H1 (cell line): ENCODE results near the gene SMIM44. TPM values are rescaled to one million over a fixed set of nuclear protein-coding genes. Genes with fewer than 3 reads are reported as not detected.

Experiments used
- CTCF ChIA-PET: fragments of 300-600 bp; sonication (Branson Sonifier 250); formaldehyde crosslinking; loops from one replicate; lab custom pipeline; 2021; ENCODE audit not compliant: partially characterized antibody; lab: Charles Lee
- POLR2A ChIA-PET: fragments of 300-600 bp; sonication (Branson Sonifier 250); formaldehyde crosslinking; loops from one replicate; lab custom pipeline; 2021; ENCODE audit warnings: inconsistent platforms; ENCODE audit not compliant: partially characterized antibody; lab: Charles Lee
- DNase-seq, 2 experiments: peaks; one replicate each; pipeline versions ENCODE4 v3.0.0 to v3.0.0-alpha.2; 2010 to 2022; ENCODE audit warnings: low spot score in 2 of 2, low read depth in 1 of 2, mixed read lengths in 1 of 2
- FAIRE-seq: peaks from 2 replicates; lab custom pipeline; 2011; peaks lifted over from hg19 to GRCh38; lab: Jason Lieb, UNC
- H2AFZ ChIP-seq: 2 replicates; pipeline ENCODE4 v1.8.1; 2012; ENCODE audit warnings: low read length, inconsistent platforms
- H2AK5ac ChIP-seq: 2 replicates; pipeline ENCODE4 v1.6.1; 2013; ENCODE audit warnings: low read depth, low read length
- H2BK120ac ChIP-seq: replicated peaks from 2 replicates; pipeline ENCODE3; 2013; ENCODE audit warnings: low read depth, low read length, inconsistent platforms
- H2BK12ac ChIP-seq: 2 replicates; pipeline ENCODE4 v1.6.1; 2013; ENCODE audit warnings: low read depth, low read length
- H2BK15ac ChIP-seq: 2 replicates; pipeline ENCODE4 v1.6.1; 2013; ENCODE audit warnings: low read length
- H2BK20ac ChIP-seq: 2 replicates; pipeline ENCODE4 v1.6.1; 2013; ENCODE audit warnings: low read length
- H2BK5ac ChIP-seq: 2 replicates; pipeline ENCODE4 v1.6.1; 2013; ENCODE audit warnings: low read depth, low read length
- H3K14ac ChIP-seq: 2 replicates; pipeline ENCODE4 v1.6.1; 2013; ENCODE audit warnings: inconsistent platforms; ENCODE audit not compliant: insufficient read length
- H3K18ac ChIP-seq: 2 replicates; pipeline ENCODE4 v1.6.1; 2013; ENCODE audit warnings: low read length; ENCODE audit errors: extremely low read depth
- H3K23ac ChIP-seq: 2 replicates; pipeline ENCODE4 v1.6.1; 2013; ENCODE audit warnings: inconsistent platforms; ENCODE audit not compliant: insufficient read length
- H3K23me2 ChIP-seq: 2 replicates; pipeline ENCODE4 v1.6.1; 2013; ENCODE audit warnings: low read depth, low read length
- H3K27ac ChIP-seq: 2 replicates; pipeline ENCODE4 v1.6.1; 2011; ENCODE audit warnings: low read depth, low read length, inconsistent platforms
- H3K27me3 ChIP-seq, 4 experiments: replicated peaks in 1 of 4; 1 replicate in 1 of 4; 2 replicates in 3 of 4; pipeline versions ENCODE4 v1.6.1 to v1.8.1; 2011 to 2013; ENCODE audit warnings: low read length in 3 of 4, mild to moderate bottlenecking in 3 of 4, inconsistent platforms in 2 of 4, mixed read lengths in 2 of 4, moderate library complexity in 1 of 4; ENCODE audit not compliant: control insufficient read depth in 3 of 4, insufficient read depth in 3 of 4; ENCODE audit errors: extremely low read depth in 1 of 4
- H3K36me3 ChIP-seq, 4 experiments: 2 replicates each; pipeline versions ENCODE4 v1.6.1 to v1.8.1; 2011 to 2013; ENCODE audit warnings: mild to moderate bottlenecking in 4 of 4, low read length in 3 of 4, moderate library complexity in 2 of 4, control low read depth in 1 of 4, inconsistent platforms in 1 of 4; ENCODE audit not compliant: insufficient read depth in 4 of 4, control insufficient read depth in 2 of 4
- H3K4ac ChIP-seq: replicated peaks from 2 replicates; pipeline ENCODE3; 2013; ENCODE audit warnings: low read length, low read depth, mixed read lengths, inconsistent platforms; ENCODE audit not compliant: insufficient read length
- H3K4me1 ChIP-seq, 4 experiments: replicated peaks in 1 of 4; 1 replicate in 1 of 4; 2 replicates in 3 of 4; pipeline versions ENCODE4 v1.6.1 to v1.8.1; 2011 to 2013; ENCODE audit warnings: low read length in 3 of 4, inconsistent platforms in 2 of 4, mixed read lengths in 1 of 4; ENCODE audit not compliant: insufficient read depth in 4 of 4, control insufficient read depth in 3 of 4
- H3K4me2 ChIP-seq, 2 experiments: 2 replicates each; pipeline versions ENCODE4 v1.6.1 to v1.8.1; 2011 to 2013; ENCODE audit warnings: low read depth in 2 of 2, low read length in 2 of 2, control low read depth in 1 of 2, inconsistent platforms in 1 of 2, mild to moderate bottlenecking in 1 of 2; ENCODE audit not compliant: insufficient read depth in 1 of 2
- H3K4me3 ChIP-seq, 4 experiments: fragments of 200-600, 300-600 bp in 1 of 4; sonication (generic), shearing (Covaris generic), sonication (Bioruptor Twin) in 1 of 4; 2 replicates each; pipeline versions ENCODE4 v1.5.1 to v1.8.1; 2011 to 2016; ENCODE audit warnings: low read length in 4 of 4, low read depth in 3 of 4, control low read depth in 2 of 4, inconsistent platforms in 2 of 4, mild to moderate bottlenecking in 2 of 4, mixed read lengths in 1 of 4, moderate library complexity in 1 of 4; ENCODE audit not compliant: insufficient read depth in 2 of 4; ENCODE audit errors: extremely low read depth in 1 of 4
- H3K56ac ChIP-seq: replicated peaks from 2 replicates; pipeline ENCODE3; 2013; ENCODE audit warnings: low read depth, mild to moderate bottlenecking, mixed read lengths, low read length, inconsistent platforms; ENCODE audit not compliant: insufficient read length
- H3K79me1 ChIP-seq: 2 replicates; pipeline ENCODE4 v1.6.1; 2013; ENCODE audit warnings: low read depth, low read length, control low read depth
- H3K79me2 ChIP-seq, 2 experiments: 2 replicates each; pipeline versions ENCODE4 v1.6.1 to v1.8.1; 2012 to 2013; ENCODE audit warnings: low read length in 2 of 2, mild to moderate bottlenecking in 2 of 2, inconsistent platforms in 1 of 2; ENCODE audit not compliant: insufficient read depth in 2 of 2, control insufficient read depth in 1 of 2
- H3K9ac ChIP-seq, 4 experiments: replicated peaks in 1 of 4; 1 replicate in 1 of 4; 2 replicates in 3 of 4; pipeline versions ENCODE4 v1.6.1 to v1.8.1; 2011 to 2013; ENCODE audit warnings: low read depth in 3 of 4, low read length in 3 of 4, control low read depth in 2 of 4, mild to moderate bottlenecking in 2 of 4, moderate library complexity in 2 of 4, inconsistent platforms in 1 of 4; ENCODE audit errors: extremely low read depth in 1 of 4
- H3K9me3 ChIP-seq, 2 experiments: 2 replicates each; pipeline versions ENCODE4 v1.6.1 to v1.8.1; 2012 to 2013; ENCODE audit warnings: mild to moderate bottlenecking in 2 of 2, moderate library complexity in 2 of 2, control low read depth in 1 of 2, inconsistent platforms in 1 of 2, low read depth in 1 of 2, low read length in 1 of 2, mixed read lengths in 1 of 2; ENCODE audit not compliant: insufficient read depth in 2 of 2
- H4K20me1 ChIP-seq, 2 experiments: replicated peaks in 1 of 2; 2 replicates each; pipeline versions ENCODE3 to v1.8.1; 2011 to 2013; ENCODE audit warnings: inconsistent platforms in 2 of 2, low read length in 2 of 2, mild to moderate bottlenecking in 1 of 2; ENCODE audit not compliant: insufficient read depth in 2 of 2, control insufficient read depth in 1 of 2
- H4K5ac ChIP-seq: 2 replicates; pipeline ENCODE4 v1.6.1; 2013; ENCODE audit warnings: low read length, low read depth, mixed read lengths, inconsistent platforms; ENCODE audit not compliant: insufficient read length
- H4K8ac ChIP-seq: 2 replicates; pipeline ENCODE4 v1.8.0; 2013; ENCODE audit warnings: mild to moderate bottlenecking, moderate library complexity, low read length, inconsistent platforms; ENCODE audit not compliant: insufficient read depth; ENCODE audit errors: extremely low read depth
- H4K91ac ChIP-seq: replicated peaks from 2 replicates; pipeline ENCODE3; 2013; ENCODE audit warnings: low read length, mixed read lengths, inconsistent platforms; ENCODE audit not compliant: insufficient read length
- SP1 ChIP-seq: IDR thresholded peaks from 2 replicates; pipeline ENCODE4 v1.6.1; 2011; ENCODE audit warnings: low read depth, low read length
- SP2 ChIP-seq: IDR thresholded peaks from 2 replicates; pipeline ENCODE4 v1.6.1; 2012; ENCODE audit warnings: mild to moderate bottlenecking, low read length, inconsistent platforms
- SUZ12 ChIP-seq: fragments of 200-600 bp; sonication (generic); IDR thresholded peaks from 2 replicates; pipeline ENCODE4 v1.6.1; 2012; ENCODE audit warnings: mild to moderate bottlenecking, inconsistent platforms, low read length, moderate library complexity, mixed read lengths
- WGBS, 2 experiments: shearing (Covaris generic) in 1 of 2; methylation state at CpG; one replicate each; pipeline versions ENCODE4 v1.1.6 to v1.1.7; 2013 to 2015; ENCODE audit warnings: low lambda C conversion rate in 2 of 2, mixed read lengths in 2 of 2, inconsistent platforms in 1 of 2, low coverage in 1 of 2, missing lambda C conversion rate in 1 of 2; ENCODE audit not compliant: insufficient replicate concordance in 2 of 2, insufficient coverage in 1 of 2, insufficient read length in 1 of 2; ENCODE audit errors: extremely low coverage in 1 of 2, missing lambda C conversion rate in 1 of 2; 5-methylcytosine and 5-hydroxymethylcytosine counted together
- polyA plus RNA-seq, 7 experiments: library from polyadenylated mRNA; depleted of rRNA in 3 of 7; stranded (reverse) in 5 of 7; unstranded in 2 of 7; fragments of >200 nt in 5 of 7; fragments of 200-250 nt in 2 of 7; gene quantifications; 1 replicate in 5 of 7; 2 replicates in 1 of 7; 4 replicates in 1 of 7; pipeline versions ENCODE4 v1.2.1 to v1.2.3, GENCODE V29; 2011 to 2013; ENCODE audit warnings: missing spikeins in 2 of 7, mixed read lengths in 2 of 7
- total RNA-seq: library from RNA; stranded (reverse); fragmentation: NEBNext Ultra II Directional; extraction: Animal tissue kit (Norgen Biotek cat#: 25700); gene quantifications from 2 replicates; pipeline ENCODE4 v1.2.1, GENCODE V29; 2021

SMIM44 gene
- total and polyA plus RNA-seq, 2 of the 8 experiments (the other 6 are each of a cell fraction or from before 2014, with no cell fraction given) = not detected

DNA sequence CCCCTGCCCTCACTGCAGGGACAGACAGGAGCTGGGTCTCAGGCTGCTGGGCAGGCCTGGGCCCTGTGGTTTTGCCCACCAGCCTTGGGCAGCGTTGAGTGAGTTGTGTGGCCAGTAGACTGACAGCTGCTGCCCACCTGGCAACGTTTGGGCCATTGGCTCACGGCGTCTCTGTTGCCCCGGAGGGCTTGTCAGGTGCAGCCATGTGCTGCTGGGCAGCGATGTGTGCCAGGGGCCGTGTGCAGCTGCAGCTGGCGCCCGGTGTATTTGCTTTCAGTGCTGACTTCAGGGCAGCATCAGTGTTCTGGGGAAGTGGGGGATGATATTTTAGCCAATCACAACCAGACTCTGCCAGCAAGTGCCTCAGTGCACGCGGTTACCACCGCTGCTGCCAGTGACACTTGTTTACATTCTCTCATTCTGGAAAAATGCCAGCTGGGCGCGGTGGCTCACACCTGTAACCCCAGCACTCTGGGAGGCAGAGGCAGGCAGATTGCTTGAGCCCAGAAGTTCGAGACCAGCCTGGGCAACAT, 33.5 kb upstream of the SMIM44 start:
- no peak overlapping the region for H3K4ac ChIP-seq
- no peaks in the 10 kb centered on the region for H3K27me3 ChIP-seq
- no peak overlapping the region for H4K5ac ChIP-seq
- H3K36me3 ChIP-seq = no peaks in the 10 kb centered on the region
- H3K23ac ChIP-seq = no peak overlapping the region
- no peak overlapping the region for H3K56ac ChIP-seq
- CTCF ChIA-PET = interaction anchor here (0.8 to 5.4 kb wide), 8 partner anchors 10 to 192 kb away, joined by 3 to 28 read pairs (median 4); no protein-coding TSS in a partner anchor
- no peaks in the 10 kb centered on the region for H3K23me2 ChIP-seq
- no peak overlapping the region for H3K4me3 ChIP-seq
- TF ChIP-seq SUZ12 (no peak), SP1 (no peak), SP2 (no peak)
- H2BK15ac ChIP-seq = peak overlapping the region; percentile 88; the same call in 1 of the 2 replicates
- H2BK120ac ChIP-seq = no peak overlapping the region
- no peak overlapping the region; the same call in 1 of the 2 replicates for H4K8ac ChIP-seq
- H3K9me3 ChIP-seq = no peaks in the 10 kb centered on the region
- no peak for FAIRE-seq
- H3K18ac ChIP-seq = no peak overlapping the region; the same call in 1 of the 2 replicates
- H3K9ac ChIP-seq = no peak overlapping the region
- H3K79me1 ChIP-seq = peaks cover 21% of the 10 kb centered on the region
- peaks cover 0 to 29% (median 20%) of the 10 kb centered on the region in 4 experiments; a peak in 6 of 7 replicates for H3K4me1 ChIP-seq
- DNase-seq = no peak
- POLR2A ChIA-PET = interaction anchor here (1.0 to 2.3 kb wide), 3 partner anchors 11 to 43 kb away, joined by 4 to 7 read pairs (median 5); no protein-coding TSS in a partner anchor
- peak overlapping the region; percentile 61; the same call in 1 of the 2 replicates for H2BK20ac ChIP-seq
- peak overlapping the region; percentile 88 for H2BK5ac ChIP-seq
- no peak overlapping the region for H3K27ac ChIP-seq
- no peak overlapping the region for H2AFZ ChIP-seq
- H3K79me2 ChIP-seq = peaks cover 0 to 72% of the 10 kb centered on the region in 2 experiments; a peak in 3 of 4 replicates
- no peak overlapping the region for H3K14ac ChIP-seq
- H2AK5ac ChIP-seq = peak overlapping the region; percentile 61; the same call in 1 of the 2 replicates
- H4K91ac ChIP-seq = peak overlapping the region; percentile 80
- peak overlapping the region; percentile 43; the same call in 1 of the 2 replicates for H2BK12ac ChIP-seq
- 93% methylated on average over 15 of the region's 15 CpGs; no CpG with 5 or more reads in 1 of the 2 experiments for WGBS, 2 experiments
- peaks cover 4 to 17% of the 10 kb centered on the region in 2 experiments for H4K20me1 ChIP-seq
- no peak overlapping the region for H3K4me2 ChIP-seq
